HG02870 (cell line): Measurements from ENCODE around the gene ALG1.
"Not testable (repeated sequence)": the region's sequence is repeated elsewhere in the genome, so short reads cannot be mapped to it uniquely, and the experiment has no call there.

ENCODE experiments used
- ATAC-seq: cut with Tn5 transposase; IDR thresholded peaks from one replicate; pipeline ENCODE4 v1.9.1; 2021; ENCODE audit warnings: mild to moderate bottlenecking, moderate library complexity; ENCODE audit not compliant: unreplicated experiment

Gene ALG1

DNA sequence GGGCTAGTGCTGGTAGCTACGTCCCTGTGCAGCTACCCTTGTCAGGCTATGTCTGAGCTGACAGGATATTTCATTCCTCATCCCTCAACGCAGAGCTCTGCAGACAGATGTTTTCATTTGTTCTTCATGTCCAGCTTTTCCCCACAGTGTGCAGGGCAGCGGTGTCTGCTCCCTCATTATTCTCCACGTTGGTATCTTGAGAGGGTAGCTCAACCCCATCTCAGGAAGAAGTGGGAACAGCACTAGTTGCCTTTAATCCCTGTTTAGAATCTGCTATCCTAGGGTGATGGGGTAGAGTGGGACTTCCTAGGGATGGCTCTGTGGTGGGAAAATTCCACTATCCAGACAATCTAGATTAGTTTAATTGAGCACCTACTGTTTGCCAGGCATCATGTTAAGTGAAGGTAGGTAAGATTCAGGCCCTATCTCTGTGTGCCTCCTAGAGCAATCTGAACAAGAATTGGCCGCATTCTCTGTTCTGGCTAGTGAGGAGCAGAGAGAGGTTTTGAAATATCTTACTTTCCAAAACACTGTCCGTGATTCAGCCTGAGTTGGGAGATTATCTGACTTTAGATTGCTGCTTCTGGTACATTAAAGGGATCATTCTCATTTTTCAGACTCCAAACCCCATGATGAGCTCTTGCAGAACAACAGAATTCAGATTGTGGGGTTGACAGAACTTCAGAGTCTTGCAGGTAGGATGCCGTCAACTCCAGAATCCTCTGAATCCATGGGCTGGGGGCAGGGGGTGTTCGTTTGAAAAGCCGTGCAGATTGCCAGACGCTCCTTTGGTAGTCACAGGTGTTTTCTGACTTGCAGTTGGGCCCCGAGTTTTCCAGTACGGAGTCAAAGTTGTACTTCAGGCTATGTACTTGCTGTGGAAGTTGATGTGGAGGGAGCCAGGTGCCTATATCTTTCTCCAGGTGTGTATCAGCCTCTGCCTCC, 963 bp downstream of the ALG1 start:
- ATAC-seq = no peak

DNA sequence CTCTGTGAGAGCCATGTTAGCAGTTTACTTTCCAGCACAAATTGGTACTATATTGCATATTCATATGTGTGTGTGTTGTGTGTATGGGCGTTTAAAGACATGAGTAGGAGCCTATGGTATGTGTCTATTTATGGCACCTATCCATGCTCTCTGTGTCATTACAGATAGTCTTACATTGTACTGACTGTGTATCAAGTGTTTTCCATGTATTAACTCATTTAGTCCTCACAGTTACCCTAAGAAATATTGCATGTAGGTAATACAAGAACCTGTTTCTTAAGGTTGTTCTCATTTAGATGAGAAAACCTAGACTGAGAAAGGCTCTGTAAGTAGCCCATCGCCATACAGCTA, 1.6 kb downstream of the ALG1 start:
- ATAC-seq = no peak

DNA sequence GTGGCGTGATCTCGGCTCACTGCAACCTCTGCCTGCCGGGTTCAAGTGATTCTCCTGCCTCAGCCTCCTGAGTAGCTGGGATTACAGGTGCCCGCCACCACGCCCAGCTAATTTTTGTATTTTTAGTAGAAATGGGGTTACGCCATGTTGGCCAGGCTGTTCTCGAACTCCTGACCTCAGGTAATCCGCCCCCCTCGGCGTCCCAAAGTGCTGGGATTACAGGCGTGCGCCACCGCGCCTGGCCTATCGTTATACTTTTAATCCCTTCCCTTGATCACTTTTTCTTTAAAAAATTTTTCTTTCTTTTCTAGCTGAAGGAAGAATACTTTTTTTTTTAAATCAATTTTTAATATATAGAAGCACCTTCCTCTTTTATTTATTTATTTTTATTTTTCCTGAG, 2.1 kb downstream of the ALG1 start:
- not testable (repeated sequence) for ATAC-seq

DNA sequence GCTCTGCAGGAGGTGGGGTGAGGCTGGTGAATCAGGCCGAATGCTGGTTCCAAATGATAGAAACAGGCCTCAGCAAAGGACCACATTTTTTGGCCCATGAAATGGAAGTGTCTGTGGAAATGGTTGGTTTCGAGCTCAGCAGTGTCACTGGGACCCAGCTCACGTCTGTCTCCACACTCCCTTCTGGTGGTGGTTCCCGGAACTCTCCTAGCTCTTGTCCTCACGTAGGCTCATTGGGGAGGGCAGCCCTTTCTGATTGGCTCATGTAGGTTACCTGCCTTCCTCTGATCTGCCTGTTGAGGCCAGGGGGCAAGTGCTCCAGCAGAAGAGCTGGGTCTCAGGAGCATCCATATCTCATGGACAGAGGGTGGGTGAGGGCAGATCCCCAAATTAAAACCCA, 4.0 kb downstream of the ALG1 start:
- ATAC-seq = no peak

DNA sequence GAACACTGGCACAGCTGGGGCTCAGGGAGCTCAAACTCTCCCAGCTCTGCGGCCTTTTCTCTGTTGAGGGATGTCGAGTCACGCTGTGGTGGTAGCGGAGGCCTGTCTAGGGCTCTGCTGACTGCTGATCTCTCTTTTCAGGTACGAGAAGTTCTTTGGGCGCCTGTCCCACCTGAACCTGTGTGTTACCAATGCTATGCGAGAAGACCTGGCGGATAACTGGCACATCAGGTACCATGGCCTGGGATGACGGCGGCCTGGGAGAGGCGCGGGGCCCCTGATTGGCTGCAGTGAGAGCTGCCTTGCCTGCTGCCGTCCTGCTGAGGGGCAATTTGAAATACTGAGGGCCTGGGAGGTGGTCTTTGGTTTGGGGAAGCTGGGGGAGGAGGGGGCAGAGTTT, 5.7 kb downstream of the ALG1 start:
- no peak for ATAC-seq

DNA sequence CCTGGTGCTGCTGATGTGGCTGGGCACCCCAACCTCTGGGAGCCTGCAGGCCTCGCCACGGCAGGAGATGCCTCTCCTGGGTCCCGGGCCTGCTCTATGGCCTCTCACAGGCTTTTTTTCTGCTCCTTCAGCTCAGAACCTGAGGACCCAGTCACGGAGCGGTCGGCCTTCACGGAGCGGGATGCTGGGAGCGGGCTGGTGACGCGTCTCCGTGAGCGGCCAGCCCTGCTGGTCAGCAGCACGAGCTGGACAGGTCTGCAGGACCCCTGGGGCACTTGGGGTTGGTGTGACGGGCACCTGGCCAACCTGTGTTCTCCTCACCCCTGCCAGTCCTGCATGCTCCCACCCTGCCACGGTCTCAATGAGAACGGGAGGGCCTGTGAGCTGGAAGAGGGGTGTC, 7.0 kb downstream of the ALG1 start:
- ATAC-seq = no peak

DNA sequence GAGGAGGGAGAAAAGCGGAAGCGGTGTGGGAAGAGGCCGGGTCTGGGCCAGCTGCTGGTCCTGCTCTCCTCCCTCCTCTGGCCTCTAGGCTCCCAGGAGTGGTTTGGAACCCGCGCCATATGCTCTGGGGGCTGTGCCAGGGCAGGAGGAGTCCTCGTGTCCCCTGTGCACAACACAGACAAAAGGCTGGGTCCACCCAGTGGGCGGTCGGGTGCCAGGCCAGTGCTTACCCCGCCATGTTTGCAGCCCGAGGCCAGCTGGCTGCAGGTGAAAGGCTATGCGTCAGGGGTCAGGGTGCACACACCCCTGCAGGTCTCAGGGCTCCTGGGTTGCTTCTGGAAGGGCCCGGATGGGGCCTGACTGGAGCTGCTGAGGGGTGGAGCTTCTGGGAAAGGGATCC, 8.8 kb downstream of the ALG1 start:
- not testable (repeated sequence) for ATAC-seq

DNA sequence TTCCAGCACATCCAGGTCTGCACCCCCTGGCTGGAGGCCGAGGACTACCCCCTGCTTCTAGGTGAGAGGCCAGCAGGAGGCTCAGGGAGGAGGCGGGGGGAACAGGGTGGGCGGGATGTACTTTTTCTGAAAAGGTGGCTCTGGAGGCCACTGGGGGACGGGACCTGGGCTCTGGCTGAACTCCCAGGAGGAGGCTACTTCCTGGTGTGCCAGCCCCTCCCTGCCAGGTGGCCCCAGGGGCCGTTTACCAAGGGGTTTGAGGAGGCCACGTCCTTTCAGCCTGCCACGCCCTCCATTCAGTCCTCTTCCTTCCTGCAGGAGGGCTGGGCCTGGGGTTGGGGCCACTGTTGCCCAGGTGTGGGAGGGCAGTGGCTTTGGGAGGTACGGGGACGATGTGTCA, 9.4 kb downstream of the ALG1 start:
- ATAC-seq = not testable (repeated sequence)

DNA sequence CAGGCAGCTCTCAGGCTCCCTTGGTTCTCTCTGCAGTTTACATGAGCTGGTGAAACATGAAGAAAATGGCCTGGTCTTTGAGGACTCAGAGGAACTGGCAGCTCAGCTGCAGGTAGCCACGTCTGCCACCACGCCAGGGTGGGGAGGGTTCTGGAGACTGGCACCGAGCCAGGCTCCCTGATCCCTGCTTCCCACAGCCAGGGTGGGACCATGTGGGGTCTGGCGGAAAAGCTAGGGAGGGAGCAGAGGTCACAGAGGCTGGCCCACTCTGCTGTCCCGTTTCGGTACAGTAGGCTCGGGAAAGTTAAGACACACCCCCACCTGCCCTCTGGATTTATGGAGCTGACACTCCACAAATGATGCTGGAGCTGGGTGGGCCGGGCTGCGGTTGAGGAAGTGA, 12.0 kb downstream of the ALG1 start:
- ATAC-seq = not testable (repeated sequence)

DNA sequence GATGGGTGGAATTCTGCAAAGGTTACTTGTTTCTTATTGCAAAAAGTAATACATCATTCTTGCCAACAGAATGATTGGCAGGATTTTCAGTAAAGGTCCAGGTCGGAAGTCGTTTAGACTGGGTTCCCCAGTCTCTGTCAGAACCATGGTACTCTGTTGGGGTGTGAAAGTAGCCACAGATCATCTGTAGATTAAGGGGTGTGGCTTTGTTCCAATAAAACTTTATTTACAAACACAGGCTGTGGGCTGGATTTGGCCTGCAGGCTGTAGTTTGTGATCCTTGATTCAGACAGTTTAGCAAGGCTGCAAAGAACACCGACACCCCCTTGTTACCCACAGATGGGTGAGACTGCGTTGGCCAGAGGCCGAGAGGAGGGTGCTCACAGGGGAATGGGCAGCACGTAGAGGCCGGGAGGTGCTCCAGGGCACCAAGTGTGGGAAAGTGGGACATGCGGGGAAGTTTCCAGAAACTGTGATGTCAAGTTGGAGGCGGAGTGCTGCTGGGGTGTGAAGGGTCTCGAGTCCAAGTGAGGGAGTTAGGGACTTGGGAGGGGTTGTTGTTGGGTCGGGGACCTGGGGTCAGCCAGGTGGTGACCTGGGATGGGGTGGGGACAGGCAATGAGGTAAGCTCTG, 12.6 kb downstream of the ALG1 start:
- ATAC-seq = not testable (repeated sequence)

DNA sequence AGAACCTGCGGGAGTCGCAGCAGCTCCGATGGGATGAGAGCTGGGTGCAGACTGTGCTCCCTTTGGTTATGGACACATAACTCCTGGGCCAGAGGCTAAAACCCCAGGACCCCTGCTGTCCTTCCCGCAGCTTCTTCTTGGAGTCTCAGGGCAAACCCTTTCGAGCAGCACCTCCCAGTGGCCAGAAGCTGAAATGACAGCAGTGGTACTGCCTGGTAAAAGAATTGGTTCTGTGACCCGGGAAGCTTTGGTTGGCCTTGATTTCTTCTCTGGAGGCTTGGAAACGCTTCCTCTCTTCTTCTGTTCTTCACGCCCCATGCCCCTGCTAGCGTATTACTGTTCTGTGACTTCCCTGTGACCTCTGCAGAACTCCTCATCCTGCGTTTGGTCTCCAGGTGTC, 13.2 kb downstream of the ALG1 start:
- not testable (repeated sequence) for ATAC-seq

DNA sequence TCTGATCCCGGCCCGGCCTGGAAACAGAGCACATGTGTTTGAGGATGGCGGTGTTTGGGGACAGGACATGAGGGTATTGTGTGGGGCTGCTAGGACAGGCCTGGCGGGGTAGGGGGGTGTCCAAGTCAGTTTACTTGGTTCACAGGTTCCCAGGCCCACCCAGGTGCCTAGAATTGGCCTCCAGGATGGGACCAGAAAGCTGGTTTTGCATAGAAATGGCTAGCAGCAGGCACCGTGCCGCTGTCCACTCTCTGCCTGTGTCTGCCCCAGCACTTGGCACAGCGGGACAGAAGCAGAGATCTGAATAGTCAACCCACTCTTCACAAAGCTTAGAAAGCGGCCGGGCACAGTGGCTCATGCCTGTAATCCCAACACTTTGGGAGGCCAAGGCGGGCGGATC, 14.1 kb downstream of the ALG1 start:
- ATAC-seq = not testable (repeated sequence)

DNA sequence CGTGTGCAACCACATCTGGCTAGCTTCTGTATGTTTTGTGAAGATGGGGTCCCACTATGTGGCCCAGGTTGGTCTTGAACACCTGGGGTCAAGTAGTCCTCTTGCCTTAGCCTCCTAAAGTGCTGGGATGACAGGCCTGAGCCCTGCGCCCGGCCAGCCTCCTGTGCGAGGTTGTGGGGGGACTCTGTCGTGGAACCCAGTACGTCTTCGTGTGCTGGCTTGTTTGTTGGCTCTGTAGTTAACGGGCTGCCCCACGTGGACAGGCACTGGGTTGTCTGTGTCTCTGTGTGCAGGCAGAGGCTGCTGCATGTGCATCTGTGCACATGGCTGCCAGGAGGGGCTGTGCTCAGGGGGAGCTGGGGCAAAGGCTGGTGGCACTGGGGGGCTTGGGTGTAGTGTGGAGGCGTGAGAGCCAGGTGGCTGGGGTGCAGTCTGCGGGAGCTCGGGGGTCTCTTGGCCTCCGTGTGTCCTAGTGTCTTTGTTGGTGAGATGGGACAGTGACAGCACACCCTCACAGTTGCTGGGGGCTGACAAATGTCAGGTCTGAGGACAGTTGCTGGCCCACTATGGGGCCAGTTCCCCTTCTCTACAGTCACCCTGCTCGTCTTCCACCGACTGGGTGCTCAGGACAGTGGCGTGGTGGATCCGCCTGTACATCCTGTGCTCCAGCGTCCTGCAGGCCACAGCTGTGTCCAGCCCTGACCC, 16.6 kb downstream of the ALG1 start:
- ATAC-seq = not testable (repeated sequence)

DNA sequence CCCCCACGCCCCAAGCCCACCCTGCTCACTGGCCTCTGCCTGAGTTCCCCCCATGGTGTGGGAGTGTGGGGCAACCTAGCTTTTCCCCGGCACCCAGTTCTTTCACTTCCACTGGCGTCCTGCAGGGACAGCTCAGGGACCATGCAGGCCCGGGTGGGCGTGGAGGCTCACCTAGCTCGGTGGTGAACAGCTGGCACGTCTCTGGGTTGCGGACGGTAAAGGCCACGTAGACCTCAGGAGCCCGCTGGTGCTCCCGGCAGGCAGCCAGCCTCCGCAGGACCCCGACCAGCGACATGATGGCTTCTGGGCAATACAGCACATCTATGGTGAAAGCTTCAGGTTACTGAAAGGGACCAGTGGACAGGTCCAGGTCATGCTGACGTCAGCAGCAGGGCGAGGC, 17.3 kb downstream of the ALG1 start:
- not testable (repeated sequence) for ATAC-seq

DNA sequence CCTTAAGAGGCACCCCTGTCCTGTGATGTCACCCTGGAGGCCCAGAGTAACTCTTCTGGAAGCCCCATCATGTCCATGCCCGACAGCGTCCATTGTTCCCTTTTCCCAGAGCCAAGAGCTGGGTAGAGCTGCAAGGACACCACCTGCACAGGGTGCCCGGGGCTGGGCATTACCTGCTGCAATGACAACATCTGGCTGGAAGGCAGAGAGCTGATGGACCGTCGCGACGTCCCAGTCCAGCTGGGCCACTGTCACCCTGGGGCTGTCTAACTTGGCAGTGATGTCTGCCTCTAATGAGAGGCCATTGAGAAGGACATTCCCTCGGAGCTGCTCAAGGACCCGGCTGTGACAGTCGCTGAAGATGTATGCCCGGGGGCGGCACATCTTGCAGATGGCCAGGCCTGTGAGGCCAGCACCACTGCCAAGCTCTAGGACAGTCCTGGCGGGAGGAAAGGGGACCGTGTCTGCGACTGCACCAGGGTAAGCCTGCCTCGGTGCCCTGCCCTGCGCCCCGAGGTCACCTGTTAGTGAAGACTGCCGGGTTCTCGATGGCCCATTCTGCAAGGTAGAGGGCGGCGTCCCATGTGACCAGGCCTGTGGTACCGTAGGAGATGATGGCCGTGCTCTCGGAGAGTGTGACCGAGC, 18.4 kb downstream of the ALG1 start:
- not testable (repeated sequence) for ATAC-seq

DNA sequence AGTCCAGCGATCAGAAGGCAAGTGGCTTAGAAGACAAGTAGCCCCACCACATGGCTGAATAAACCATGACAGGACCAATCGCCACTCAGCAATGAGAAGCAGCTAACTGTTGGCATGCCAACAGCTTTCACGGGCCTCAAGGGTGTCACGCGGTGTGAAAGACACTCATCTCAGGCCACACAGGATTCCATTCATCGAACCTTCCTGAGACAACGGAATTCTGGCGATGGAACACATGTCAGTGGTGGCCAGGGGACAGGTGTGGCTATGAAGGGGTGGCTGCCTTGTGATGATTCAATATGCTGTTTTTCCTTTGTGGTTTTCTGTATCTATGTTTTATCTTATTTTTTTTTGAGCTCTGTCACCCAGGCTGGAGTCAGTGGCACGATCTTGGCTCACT, 18.9 kb downstream of the ALG1 start:
- not testable (repeated sequence) for ATAC-seq

DNA sequence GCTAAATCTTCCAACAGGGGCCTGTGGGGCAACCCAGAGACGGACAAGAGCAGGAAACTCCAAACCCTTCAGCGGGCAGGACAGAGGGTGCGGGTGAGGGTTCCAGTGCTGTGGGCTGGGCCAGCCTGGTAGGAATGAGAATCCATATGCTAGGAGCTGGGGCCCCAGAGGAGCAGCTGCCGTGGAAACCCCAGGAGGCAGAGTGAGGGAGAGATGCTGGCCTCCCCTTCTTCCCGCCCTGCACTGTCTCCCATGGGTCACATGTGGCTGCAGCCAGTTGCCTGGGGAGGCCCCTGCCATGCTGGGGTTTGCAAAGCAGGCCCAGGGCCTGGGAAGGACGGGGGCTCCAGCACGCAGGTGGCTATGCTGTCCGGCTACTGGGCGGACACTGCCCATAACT, 21.4 kb downstream of the ALG1 start:
- not testable (repeated sequence) for ATAC-seq

DNA sequence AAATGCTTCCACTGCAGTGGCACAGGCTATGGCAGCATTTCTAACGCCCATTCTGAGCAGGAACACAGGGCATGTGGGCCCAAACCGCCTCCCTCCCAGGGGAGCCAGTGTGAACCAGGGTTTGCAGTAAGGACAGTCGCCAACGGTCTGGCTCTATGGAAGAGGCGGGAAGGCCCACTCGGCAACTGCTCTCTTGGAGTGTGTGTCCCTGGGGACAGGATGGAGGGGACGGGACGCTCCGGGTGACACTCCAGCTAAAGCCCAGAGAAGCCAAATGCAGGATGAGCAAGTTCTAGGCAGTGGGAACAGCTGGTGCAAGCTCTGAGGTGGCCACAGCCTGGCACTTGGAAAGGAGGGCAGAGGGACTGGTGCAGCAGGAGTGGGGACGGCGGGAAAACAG, 22.1 kb downstream of the ALG1 start:
- ATAC-seq = not testable (repeated sequence)

DNA sequence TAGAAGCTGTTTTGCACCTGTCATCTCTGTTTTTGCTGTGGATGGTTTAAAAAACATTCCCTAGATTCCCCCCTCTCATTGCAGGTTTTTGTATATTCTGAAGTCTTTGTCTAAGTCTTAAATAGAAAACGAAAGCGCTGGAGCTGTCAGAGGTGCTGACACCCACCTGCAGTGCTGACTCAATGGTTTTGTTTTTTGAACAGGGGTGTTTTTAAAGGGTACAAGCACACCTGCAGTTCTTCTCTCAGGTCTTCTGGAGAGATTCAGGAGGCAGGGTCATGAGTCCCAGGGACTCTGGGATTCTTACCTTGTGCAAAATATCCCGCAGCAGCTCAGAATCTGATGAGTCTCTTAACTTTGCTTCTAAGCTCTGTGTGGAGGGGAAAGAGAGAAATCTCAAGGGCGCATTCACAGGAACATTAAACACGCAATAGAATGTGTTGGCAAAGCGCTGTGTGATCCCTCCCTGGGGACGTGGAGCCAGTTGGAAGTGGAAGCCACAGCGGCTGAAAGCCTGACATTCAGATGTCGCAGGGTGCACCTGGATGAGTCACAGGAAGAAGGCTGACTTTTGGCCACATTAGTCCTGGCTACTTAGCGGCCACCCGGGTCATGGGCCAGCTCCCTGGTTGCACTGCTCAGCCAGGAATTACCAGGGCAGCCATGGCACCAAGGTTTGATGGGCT, 23.6 kb downstream of the ALG1 start:
- ATAC-seq = not testable (repeated sequence)

DNA sequence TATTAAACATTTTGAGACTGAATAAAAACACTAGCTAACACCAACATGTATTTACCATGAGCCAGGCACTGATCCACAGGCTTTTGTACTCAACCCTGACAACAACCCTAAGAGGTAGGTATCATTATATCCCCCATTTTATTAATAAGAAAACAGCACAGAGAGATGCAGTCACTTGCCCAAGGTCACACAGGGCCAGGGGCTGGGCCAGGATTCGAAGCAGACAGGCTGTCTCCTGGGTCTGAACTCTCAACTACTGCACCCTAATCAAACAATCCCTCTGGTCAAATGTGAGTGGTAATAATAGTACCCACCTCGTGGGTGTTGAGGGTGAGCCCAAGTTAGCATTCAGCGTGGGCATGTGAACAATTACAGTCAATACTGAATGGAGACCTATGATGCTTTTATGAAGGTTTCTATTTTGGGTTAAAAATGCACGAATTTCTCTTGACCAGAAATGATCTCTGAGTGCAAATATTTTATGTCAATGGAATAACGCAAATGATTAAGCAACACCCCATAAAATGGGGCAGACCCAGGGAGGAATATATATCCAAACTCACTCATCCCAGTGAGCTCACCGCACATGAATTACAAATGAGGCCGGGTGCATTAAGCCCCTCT, 24.9 kb downstream of the ALG1 start:
- ATAC-seq = not testable (repeated sequence)
